Rectal smooth muscle tissue (tissue), 1 donor: Measurements from ENCODE around the gene TMEM141.
"Not testable (repeated sequence)": the region's sequence is repeated elsewhere in the genome, so short reads cannot be mapped to it uniquely, and the experiment has no call there.

ENCODE experiments used
- H3K27ac ChIP-seq: one replicate; pipeline ENCODE4 v1.7.0; 2013; ENCODE audit warnings: low read depth, low read length, inconsistent platforms
- H3K27me3 ChIP-seq: one replicate; pipeline ENCODE4 v1.7.0; 2013; ENCODE audit warnings: low read length; ENCODE audit not compliant: control insufficient read depth, insufficient read depth
- H3K36me3 ChIP-seq: one replicate; pipeline ENCODE4 v1.7.0; 2013; ENCODE audit warnings: low read length; ENCODE audit not compliant: control insufficient read depth, insufficient read depth
- H3K4me1 ChIP-seq: one replicate; pipeline ENCODE4 v1.7.0; 2013; ENCODE audit warnings: low read length; ENCODE audit not compliant: control insufficient read depth, insufficient read depth
- H3K4me3 ChIP-seq: one replicate; pipeline ENCODE4 v1.7.0; 2013; ENCODE audit warnings: low read length
- H3K9ac ChIP-seq: one replicate; pipeline ENCODE4 v1.7.0; 2013; ENCODE audit warnings: low read length

TMEM141 gene

DNA sequence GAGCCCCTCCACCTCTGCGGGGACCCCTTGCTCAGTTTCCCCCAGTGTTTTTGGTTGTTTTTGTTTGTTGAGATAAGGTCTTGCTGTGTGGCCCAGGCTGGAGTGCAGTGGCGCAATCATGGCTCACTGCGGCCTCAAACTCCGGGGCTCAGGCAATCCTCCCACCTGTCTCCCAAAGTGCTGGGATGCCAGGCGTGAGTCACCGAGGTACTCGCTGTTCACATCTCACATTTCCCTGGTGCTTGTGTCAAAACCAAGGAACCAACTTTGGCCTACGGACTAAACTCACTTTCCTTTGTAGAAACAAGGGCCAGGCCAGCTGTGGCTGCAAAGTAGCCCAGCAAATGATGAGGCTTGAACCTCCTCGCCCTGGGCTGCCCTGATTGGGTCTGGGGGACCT, 41.4 kb downstream of the TMEM141 start:
- no peak overlapping the region for H3K27ac ChIP-seq
- no peak overlapping the region for H3K4me3 ChIP-seq
- peaks cover 38% of the 10 kb centered on the region for H3K36me3 ChIP-seq
- H3K9ac ChIP-seq, result no peak overlapping the region
- no peaks in the 10 kb centered on the region for H3K27me3 ChIP-seq
- no peaks in the 10 kb centered on the region for H3K4me1 ChIP-seq

- not testable (repeated sequence) for H3K4me1 ChIP-seq, H3K9ac ChIP-seq, H3K27me3 ChIP-seq, H3K27ac ChIP-seq, H3K4me3 ChIP-seq
- peaks cover 34% of the 10 kb centered on the region for H3K36me3 ChIP-seq
Observed at GRCh38 chr9:136833381-136834048, 42.4 kb downstream of the TMEM141 start.

- no peaks in the 10 kb centered on the region for H3K4me1 ChIP-seq
- H3K36me3 ChIP-seq, result peaks cover 29% of the 10 kb centered on the region
- no peak overlapping the region for H3K27ac ChIP-seq
- no peak overlapping the region for H3K9ac ChIP-seq
- H3K4me3 ChIP-seq, result no peak overlapping the region
- no peaks in the 10 kb centered on the region for H3K27me3 ChIP-seq
Observed at GRCh38 chr9:136835162-136835931, 44.2 kb downstream of the TMEM141 start.

DNA sequence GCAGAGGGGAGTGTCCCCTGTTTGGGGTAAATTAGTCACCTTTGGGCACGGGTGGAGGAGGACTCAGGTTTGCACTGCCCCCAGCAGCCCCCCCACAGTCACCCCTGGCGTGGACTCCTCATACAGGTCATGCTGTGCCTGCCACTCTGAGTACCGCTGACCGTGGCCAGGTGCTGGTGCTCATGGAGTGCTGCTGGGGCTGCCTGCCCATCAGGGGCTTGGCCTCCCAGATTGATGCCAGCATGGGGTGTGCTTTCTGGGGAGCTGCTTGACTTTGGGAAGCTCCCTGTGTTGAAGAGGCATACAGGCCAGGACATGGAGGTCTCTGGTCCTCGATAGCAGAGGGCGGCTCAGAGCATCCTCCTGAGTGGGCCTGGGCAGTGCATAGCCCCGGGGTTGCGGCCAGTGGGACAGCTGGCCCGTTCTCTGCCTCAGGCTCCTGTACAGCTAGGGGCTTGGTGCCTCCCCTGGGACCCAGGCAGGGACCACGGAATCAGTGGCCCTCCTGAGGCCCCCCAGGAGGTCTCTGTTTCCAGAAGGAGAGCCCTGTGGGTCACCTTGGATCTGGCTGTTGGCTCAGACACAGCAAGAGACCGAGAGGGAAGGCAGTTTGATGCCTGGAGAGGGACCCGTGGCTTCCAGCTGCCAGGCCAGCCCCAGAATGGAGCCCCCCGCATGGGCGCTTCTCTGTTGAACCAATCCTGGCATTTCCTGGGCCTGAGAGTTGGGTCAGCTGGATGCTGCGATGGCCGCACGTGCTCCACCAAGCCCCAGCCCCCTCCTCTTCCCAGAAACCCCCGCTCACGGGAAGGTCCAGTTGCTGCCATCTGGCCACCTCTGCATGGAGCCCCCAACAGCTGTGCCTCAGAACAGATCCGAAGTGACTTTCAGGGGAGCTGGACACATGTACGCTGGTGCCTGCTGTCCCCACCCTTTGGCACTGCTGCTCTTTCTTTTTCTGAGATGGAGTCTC, 45.1 kb downstream of the TMEM141 start:
- Histone ChIP-seq H3K4me1 (no peaks in the 10 kb centered on the region), H3K27ac (no peak overlapping the region), H3K9ac (no peak overlapping the region), H3K36me3 (peaks cover 21% of the 10 kb centered on the region), H3K4me3 (no peak overlapping the region), H3K27me3 (no peaks in the 10 kb centered on the region)

- Histone ChIP-seq H3K9ac (no peak overlapping the region), H3K27me3 (no peaks in the 10 kb centered on the region), H3K4me3 (no peak overlapping the region), H3K27ac (no peak overlapping the region), H3K4me1 (no peaks in the 10 kb centered on the region), H3K36me3 (peaks cover 17% of the 10 kb centered on the region)
Observed at GRCh38 chr9:136837146-136837855, 46.2 kb downstream of the TMEM141 start.

DNA sequence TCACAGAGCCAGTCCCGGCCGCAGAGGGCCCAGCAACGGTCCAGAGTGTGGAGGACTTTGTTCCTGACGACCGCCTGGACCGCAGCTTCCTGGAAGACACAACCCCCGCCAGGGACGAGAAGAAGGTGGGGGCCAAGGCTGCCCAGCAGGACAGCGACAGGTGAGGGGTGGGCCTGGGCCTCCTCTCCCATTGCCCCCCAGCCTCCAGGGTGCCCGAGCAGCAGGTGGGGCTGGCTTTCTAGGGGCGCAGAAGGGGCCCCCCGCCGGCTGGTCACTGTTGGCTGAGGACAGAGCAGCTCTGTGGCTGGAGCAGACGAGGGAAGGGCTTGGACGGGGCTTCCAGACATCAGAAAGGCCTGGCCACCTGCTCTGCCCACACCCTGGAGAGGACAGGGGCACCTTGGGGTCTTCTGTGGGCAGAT, 46.7 kb downstream of the TMEM141 start:
- H3K9ac ChIP-seq, H3K4me1 ChIP-seq, H3K4me3 ChIP-seq, H3K27ac ChIP-seq, H3K27me3 ChIP-seq: not testable (repeated sequence)
- H3K36me3 ChIP-seq, result peaks cover 13% of the 10 kb centered on the region

DNA sequence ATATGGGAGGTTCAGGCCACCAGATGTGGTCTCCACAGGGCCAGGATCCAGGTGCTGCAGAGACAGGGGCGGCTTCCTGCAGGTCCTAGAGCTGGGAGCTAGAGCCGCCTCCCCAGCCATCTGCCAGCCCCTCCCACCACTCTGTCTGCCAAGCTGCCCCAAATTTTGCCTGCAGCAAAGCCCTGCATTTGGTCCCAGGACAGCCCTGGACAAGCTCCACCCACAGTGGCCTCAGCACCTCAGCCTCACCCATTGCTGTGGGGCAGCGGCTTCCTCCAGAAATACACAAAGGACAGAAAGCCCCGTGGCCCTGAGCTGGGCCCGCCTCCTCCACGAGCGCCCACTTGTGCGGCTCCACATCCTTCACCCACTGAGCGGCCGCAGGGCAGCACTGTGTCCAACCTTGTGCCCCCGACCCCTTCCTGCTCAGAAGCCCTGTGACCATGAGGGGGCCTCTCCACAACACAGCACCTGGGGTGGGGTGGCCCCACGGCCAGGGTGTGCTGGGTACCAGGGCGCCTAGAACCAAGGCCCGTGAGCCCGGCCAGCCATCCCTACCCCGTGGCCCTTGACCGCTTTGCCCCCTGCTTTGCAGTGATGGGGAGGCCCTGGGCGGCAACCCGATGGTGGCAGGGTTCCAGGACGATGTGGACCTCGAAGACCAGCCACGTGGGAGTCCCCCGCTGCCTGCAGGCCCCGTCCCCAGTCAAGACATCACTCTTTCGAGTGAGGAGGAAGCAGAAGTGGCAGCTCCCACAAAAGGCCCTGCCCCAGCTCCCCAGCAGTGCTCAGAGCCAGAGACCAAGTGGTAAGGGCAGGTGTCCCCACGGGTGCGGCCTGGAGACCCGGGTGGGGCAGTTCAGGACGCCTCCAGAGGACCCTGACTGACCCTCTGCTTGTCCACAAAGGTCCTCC, 47.4 kb downstream of the TMEM141 start:
- Histone ChIP-seq H3K4me3 (no peak overlapping the region), H3K27ac (no peak overlapping the region), H3K36me3 (peaks cover 12% of the 10 kb centered on the region), H3K27me3 (no peaks in the 10 kb centered on the region), H3K9ac (no peak overlapping the region), H3K4me1 (no peaks in the 10 kb centered on the region)

GRCh38 chr9:136839229-136840139, 48.3 kb downstream of the TMEM141 start:
- Histone ChIP-seq H3K9ac (no peak overlapping the region), H3K4me1 (no peaks in the 10 kb centered on the region), H3K27ac (no peak overlapping the region), H3K36me3 (peaks cover 8% of the 10 kb centered on the region), H3K4me3 (no peak overlapping the region), H3K27me3 (no peaks in the 10 kb centered on the region)

GRCh38 chr9:136840140-136840876, 49.2 kb downstream of the TMEM141 start:
- Histone ChIP-seq H3K36me3 (peaks cover 7% of the 10 kb centered on the region), H3K4me1 (no peaks in the 10 kb centered on the region), H3K27me3 (no peaks in the 10 kb centered on the region), H3K9ac (no peak overlapping the region), H3K27ac (no peak overlapping the region), H3K4me3 (no peak overlapping the region)
